IPS-NIHi7 (cell line): ENCODE measurements around the gene FETUB.

ENCODE experiments used
- DNase-seq: peaks from one replicate; pipeline ENCODE4 v3.0.0; 2012; ENCODE audit warnings: mixed read lengths; ENCODE audit errors: extremely low spot score

FETUB gene

GRCh38 chr3:186639778-186640472 lies at the start of gene FETUB:
Gene FETUB (plus strand): TSS chr3:186640399. CDS start chr3:186640461, 62 bp downstream.
- no peak for DNase-seq

GRCh38 chr3:186590580-186591295 lies 49.5 kb upstream of the FETUB start:
- no peak for DNase-seq

GRCh38 chr3:186592682-186593081 lies 47.5 kb upstream of the FETUB start:
- no peak for DNase-seq

GRCh38 chr3:186593862-186594261 lies 46.3 kb upstream of the FETUB start:
- DNase-seq = no peak

GRCh38 chr3:186594591-186595113 lies 45.5 kb upstream of the FETUB start:
- DNase-seq = no peak

GRCh38 chr3:186596568-186597287 lies 43.5 kb upstream of the FETUB start:
- no peak for DNase-seq

GRCh38 chr3:186598108-186598784 lies 42.0 kb upstream of the FETUB start:
- no peak for DNase-seq

- no peak for DNase-seq
Measured at GRCh38 chr3:186598794-186599141, 41.4 kb upstream of the FETUB start.

- no peak for DNase-seq
Measured at GRCh38 chr3:186599142-186599784, 40.9 kb upstream of the FETUB start.

- no peak for DNase-seq
Measured at GRCh38 chr3:186599785-186600166, 40.4 kb upstream of the FETUB start.

GRCh38 chr3:186600896-186601295 lies 39.3 kb upstream of the FETUB start:
- DNase-seq = no peak

- no peak for DNase-seq
Measured at GRCh38 chr3:186603159-186603558, 37.0 kb upstream of the FETUB start.

GRCh38 chr3:186605078-186605477 lies 35.1 kb upstream of the FETUB start:
- DNase-seq = no peak

GRCh38 chr3:186605561-186606545 lies 34.3 kb upstream of the FETUB start:
- DNase-seq = no peak

- DNase-seq = no peak
Measured at GRCh38 chr3:186608624-186609215, 31.5 kb upstream of the FETUB start.

GRCh38 chr3:186609247-186609868 lies 30.8 kb upstream of the FETUB start:
- peak; percentile 31 for DNase-seq

GRCh38 chr3:186612065-186612464 lies 28.1 kb upstream of the FETUB start:
- no peak for DNase-seq

GRCh38 chr3:186612721-186613636 lies 27.2 kb upstream of the FETUB start, which contains the start of gene AHSG:
Gene AHSG (plus strand): TSS chr3:186613060. CDS start chr3:186613142, 82 bp downstream.
- DNase-seq = no peak
